Ascending aorta (tissue), 2 donors: Measurements from ENCODE around the gene ECT2L. TPM values are rescaled to one million over a fixed set of nuclear protein-coding genes. Genes with fewer than 3 reads are reported as not detected.

Experiments
- DNase-seq, 2 donors: peaks; one replicate each; pipeline ENCODE4 v3.0.0-alpha.2; 2019; ENCODE audit warnings: low spot score in 2 of 2
- H3K27ac ChIP-seq, 2 donors: fragments of 200-600 bp; sonication (generic); one replicate each; pipeline ENCODE4 v1.5.1; 2016 to 2017; ENCODE audit warnings: mild to moderate bottlenecking in 1 of 2
- H3K27me3 ChIP-seq: fragments of 200-600 bp; sonication (generic); one replicate; pipeline ENCODE4 v1.5.1; 2017
- H3K36me3 ChIP-seq, 2 donors: fragments of 200-600 bp; sonication (generic); one replicate each; pipeline ENCODE4 v1.5.1; 2016
- H3K4me1 ChIP-seq, 2 donors: fragments of 200-600 bp; sonication (generic); one replicate each; pipeline ENCODE4 v1.5.1; 2016 to 2017; ENCODE audit warnings: mild to moderate bottlenecking in 1 of 2
- H3K4me3 ChIP-seq, 2 donors: fragments of 200-600 bp; sonication (generic); one replicate each; pipeline ENCODE4 v1.5.1; 2016 to 2017; ENCODE audit warnings: mild to moderate bottlenecking in 1 of 2
- H3K9me3 ChIP-seq, 2 donors: fragments of 200-600 bp; sonication (generic); one replicate each; pipeline ENCODE4 v1.5.1; 2016
- intact Hi-C: fragments of 100-400 bp; cut with DNase I; formaldehyde crosslinking; loops from one replicate; pipeline ENCODE4 v1.15.1; 2023
- total RNA-seq: library from RNA; depleted of rRNA; stranded (reverse); fragments of >200 nt; gene quantifications from one replicate; pipeline ENCODE4 v1.1.0, GENCODE V29; 2016
- TF ChIP-seq, protein P1 (sequence below), 3 experiments: fragments of 200-600 bp in 2 of 3; fragments of 450-650 bp in 1 of 3; sonication (generic) in 2 of 3; IDR thresholded peaks; one replicate each; pipeline ENCODE4 v1.5.1; 2016 to 2019; ENCODE audit warnings: antibody characterized with exemption in 3 of 3, mild to moderate bottlenecking in 1 of 3, moderate library complexity in 1 of 3

The ECT2L gene
- total RNA-seq, 1 donor from 2014 or later, result not detected

DNA sequence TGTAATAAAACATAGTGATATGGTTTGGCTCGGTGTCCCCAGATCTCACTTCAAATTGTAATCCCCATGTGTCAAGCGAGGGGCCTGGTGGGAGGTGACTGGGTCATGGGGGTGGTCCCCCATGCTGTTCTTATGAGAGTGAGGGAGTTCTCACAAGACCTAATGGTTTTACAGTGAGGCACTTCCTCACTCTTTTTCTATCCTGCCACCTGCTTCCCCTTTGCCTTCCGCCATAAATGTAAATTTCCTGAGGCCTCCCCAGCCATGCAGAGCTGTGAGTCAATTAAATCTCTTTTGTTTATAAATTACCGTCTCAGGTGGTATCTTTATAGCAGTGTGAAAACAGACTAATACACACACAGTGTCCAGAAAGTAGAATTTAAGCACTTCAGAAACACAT, 113.6 kb downstream of the ECT2L start:
- no peak for DNase-seq
- TF ChIP-seq, protein P1, sequence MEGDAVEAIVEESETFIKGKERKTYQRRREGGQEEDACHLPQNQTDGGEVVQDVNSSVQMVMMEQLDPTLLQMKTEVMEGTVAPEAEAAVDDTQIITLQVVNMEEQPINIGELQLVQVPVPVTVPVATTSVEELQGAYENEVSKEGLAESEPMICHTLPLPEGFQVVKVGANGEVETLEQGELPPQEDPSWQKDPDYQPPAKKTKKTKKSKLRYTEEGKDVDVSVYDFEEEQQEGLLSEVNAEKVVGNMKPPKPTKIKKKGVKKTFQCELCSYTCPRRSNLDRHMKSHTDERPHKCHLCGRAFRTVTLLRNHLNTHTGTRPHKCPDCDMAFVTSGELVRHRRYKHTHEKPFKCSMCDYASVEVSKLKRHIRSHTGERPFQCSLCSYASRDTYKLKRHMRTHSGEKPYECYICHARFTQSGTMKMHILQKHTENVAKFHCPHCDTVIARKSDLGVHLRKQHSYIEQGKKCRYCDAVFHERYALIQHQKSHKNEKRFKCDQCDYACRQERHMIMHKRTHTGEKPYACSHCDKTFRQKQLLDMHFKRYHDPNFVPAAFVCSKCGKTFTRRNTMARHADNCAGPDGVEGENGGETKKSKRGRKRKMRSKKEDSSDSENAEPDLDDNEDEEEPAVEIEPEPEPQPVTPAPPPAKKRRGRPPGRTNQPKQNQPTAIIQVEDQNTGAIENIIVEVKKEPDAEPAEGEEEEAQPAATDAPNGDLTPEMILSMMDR (IDR thresholded peaks at IDR 0.05), result no peak
- no peak overlapping the region for H3K4me3 ChIP-seq
- H3K36me3 ChIP-seq, result peaks cover 61 to 87% of the 10 kb centered on the region in 2 donors
- no peak overlapping the region for H3K27ac ChIP-seq
- intact Hi-C loops, result no loop called here
- no peaks in the 10 kb centered on the region for H3K27me3 ChIP-seq
- no peaks in the 10 kb centered on the region for H3K4me1 ChIP-seq
- no peaks in the 10 kb centered on the region for H3K9me3 ChIP-seq

DNA sequence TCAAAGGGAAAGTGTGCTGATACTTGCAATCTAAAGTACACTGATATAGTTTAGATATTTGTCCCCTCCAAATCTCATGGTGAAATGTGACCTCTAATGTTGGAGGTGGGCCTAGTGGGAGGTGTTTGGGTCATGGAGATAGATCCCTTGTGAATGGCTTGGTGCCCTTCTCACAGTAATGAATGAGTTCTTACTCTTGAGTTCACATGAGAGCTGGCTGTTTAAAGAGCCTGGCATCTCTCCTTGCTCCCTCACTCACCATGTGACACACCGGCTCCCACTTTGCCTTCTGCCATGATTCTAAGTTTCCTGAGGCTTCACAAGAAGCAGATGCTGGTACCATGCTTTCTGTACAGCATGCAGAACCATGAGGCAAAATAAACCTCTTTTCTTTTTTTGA, 114.1 kb downstream of the ECT2L start:
- H3K36me3 ChIP-seq, result peaks cover 65 to 84% of the 10 kb centered on the region in 2 donors
- no peak overlapping the region for H3K27ac ChIP-seq
- no peak for DNase-seq
- intact Hi-C loops, result no loop called here
- no peak overlapping the region for H3K4me3 ChIP-seq
- H3K9me3 ChIP-seq, result no peaks in the 10 kb centered on the region
- TF ChIP-seq, protein P1 (IDR thresholded peaks at IDR 0.05), result no peak
- H3K4me1 ChIP-seq, result no peaks in the 10 kb centered on the region
- no peaks in the 10 kb centered on the region for H3K27me3 ChIP-seq

DNA sequence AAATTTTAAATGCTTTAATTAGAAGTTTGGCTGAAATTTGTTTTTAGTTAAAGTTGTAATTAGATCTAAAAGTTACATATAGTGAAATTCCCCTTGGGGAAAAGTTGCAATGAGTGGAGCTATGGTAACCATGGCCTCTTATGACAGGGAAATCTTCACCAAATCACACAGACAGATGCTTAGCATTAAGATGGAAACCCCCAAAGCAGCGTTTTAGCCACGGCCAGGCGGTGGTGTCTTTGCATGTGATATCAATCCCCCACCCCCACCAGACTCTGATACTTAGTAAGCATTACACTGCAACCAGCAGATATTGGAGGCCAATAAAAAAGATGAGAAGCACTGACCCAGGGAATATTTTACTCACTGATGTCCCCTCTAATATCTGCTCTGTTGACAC, 116.4 kb downstream of the ECT2L start:
- DNase-seq, result no peak
- intact Hi-C loops, result no loop called here
- TF ChIP-seq, protein P1 (IDR thresholded peaks at IDR 0.05), result no peak
- Histone ChIP-seq H3K9me3 (no peaks in the 10 kb centered on the region), H3K4me1 (no peaks in the 10 kb centered on the region), H3K36me3 (peaks cover 63 to 85% of the 10 kb centered on the region in 2 donors), H3K27me3 (no peaks in the 10 kb centered on the region), H3K4me3 (no peak overlapping the region), H3K27ac (no peak overlapping the region)

DNA sequence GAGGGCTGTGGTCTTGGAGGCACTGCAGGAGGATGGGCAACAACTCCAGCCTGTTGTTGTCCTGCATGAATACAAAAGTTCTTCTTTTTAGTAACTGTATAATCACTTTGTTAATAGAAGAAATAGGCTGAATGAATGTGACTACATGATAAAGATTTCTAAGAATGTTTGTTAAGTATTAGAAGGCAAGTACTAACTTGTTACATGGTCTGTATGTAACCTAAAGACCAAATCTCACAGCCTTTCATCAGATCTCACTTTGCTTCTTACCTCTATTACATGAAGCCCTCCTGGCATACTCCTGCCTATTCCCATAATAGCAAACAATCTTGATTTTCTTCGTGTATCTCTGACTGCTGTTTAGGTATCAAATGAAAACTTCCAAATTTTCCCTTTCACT, 118.8 kb downstream of the ECT2L start:
- intact Hi-C loops, result no loop called here
- TF ChIP-seq, protein P1 (IDR thresholded peaks at IDR 0.05), result no peak
- no peaks in the 10 kb centered on the region for H3K27me3 ChIP-seq
- H3K27ac ChIP-seq, result no peak overlapping the region
- DNase-seq, result no peak
- H3K4me3 ChIP-seq, result no peak overlapping the region
- H3K9me3 ChIP-seq, result no peaks in the 10 kb centered on the region
- no peaks in the 10 kb centered on the region for H3K4me1 ChIP-seq
- peaks cover 51 to 67% of the 10 kb centered on the region in 2 donors for H3K36me3 ChIP-seq

DNA sequence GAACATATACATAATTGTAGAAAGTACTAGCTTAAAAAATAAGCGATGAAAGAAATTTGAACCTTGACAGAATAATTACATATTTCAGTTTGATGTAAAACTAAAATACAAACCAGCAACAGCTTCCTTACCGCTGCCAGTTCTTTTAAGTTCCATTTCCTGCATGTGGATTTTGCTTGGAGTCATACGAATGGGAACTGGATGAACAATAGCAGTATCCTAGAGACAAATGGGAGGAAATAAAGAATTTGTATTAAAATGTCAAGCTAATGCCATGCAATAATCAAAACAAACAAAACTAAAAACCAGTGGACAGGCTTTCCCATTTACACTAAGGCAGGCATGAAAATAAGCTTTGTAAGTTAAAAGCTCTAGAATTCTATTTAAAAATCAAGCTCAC, 125.0 kb downstream of the ECT2L start:
- DNase-seq, result no peak
- Histone ChIP-seq H3K4me3 (no peak overlapping the region), H3K27ac (no peak overlapping the region), H3K4me1 (no peaks in the 10 kb centered on the region), H3K36me3 (peaks cover 17 to 30% of the 10 kb centered on the region in 2 donors), H3K27me3 (no peaks in the 10 kb centered on the region), H3K9me3 (no peaks in the 10 kb centered on the region)
- intact Hi-C loops, result no loop called here
- TF ChIP-seq, protein P1 (IDR thresholded peaks at IDR 0.05), result no peak

DNA sequence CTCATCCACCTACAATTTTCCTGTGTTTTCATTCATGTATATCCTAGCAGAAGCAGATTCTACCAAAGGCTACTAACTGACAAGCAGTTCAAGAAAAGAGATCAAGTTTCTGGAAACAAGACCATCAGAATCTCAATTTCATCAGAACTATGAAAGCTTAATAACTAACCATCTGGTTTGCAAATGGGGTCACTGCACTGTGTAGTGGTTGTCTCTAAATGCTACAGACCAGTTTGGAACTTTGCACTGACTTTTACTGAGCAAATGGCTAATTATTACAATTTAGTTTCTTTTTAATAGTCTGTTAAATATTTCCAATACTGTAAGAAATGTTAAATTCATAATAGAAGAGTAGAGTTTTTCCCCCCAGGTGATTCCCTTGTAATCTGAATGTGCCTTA, 127.7 kb downstream of the ECT2L start:
- H3K27me3 ChIP-seq, result no peaks in the 10 kb centered on the region
- no peak overlapping the region for H3K27ac ChIP-seq
- no peaks in the 10 kb centered on the region for H3K9me3 ChIP-seq
- no peak for DNase-seq
- TF ChIP-seq, protein P1 (IDR thresholded peaks at IDR 0.05), result no peak
- H3K4me3 ChIP-seq, result no peak overlapping the region
- H3K36me3 ChIP-seq, result peaks cover 10 to 24% of the 10 kb centered on the region in 2 donors
- no peaks in the 10 kb centered on the region for H3K4me1 ChIP-seq
- intact Hi-C loops, result no loop called here
